HPDE6-E6E7 (cell line): ENCODE results near the gene AGPAT4.
"Not testable (repeated sequence)": the region's sequence is repeated elsewhere in the genome, so short reads cannot be mapped to it uniquely, and the experiment has no call there.

Experiments
- DNase-seq: peaks from one replicate; pipeline ENCODE4 v3.0.0; 2011; ENCODE audit warnings: missing footprints; ENCODE audit errors: extremely low spot score

AGPAT4 gene

GRCh38 chr6:161273752-161274487 is at the start of gene AGPAT4:
AGPAT4 (minus strand) TSS chr6:161274061; CDS start chr6:161232213, 41,848 bp downstream.
- DNase-seq, result peak; percentile 91

- DNase-seq, result no peak
Observed at GRCh38 chr6:161319231-161319630, 45.4 kb upstream of the AGPAT4 start.

GRCh38 chr6:161318456-161318855 is 44.6 kb upstream of the AGPAT4 start:
- no peak for DNase-seq

- DNase-seq, result no peak
Observed at GRCh38 chr6:161316531-161316930, 42.7 kb upstream of the AGPAT4 start.

- not testable (repeated sequence) for DNase-seq
Observed at GRCh38 chr6:161315246-161315917, 41.5 kb upstream of the AGPAT4 start.

- DNase-seq, result not testable (repeated sequence)
Observed at GRCh38 chr6:161314541-161315245, 40.8 kb upstream of the AGPAT4 start.

- no peak for DNase-seq
Observed at GRCh38 chr6:161313940-161314509, 40.2 kb upstream of the AGPAT4 start.

GRCh38 chr6:161313475-161313874 is 39.6 kb upstream of the AGPAT4 start:
- not testable (repeated sequence) for DNase-seq

- DNase-seq, result not testable (repeated sequence)
Observed at GRCh38 chr6:161309774-161310173, 35.9 kb upstream of the AGPAT4 start.

GRCh38 chr6:161308075-161308655 is 34.3 kb upstream of the AGPAT4 start:
- DNase-seq, result no peak

GRCh38 chr6:161305860-161306259 is 32.0 kb upstream of the AGPAT4 start:
- DNase-seq, result no peak

- DNase-seq, result peak; percentile 54
Observed at GRCh38 chr6:161303628-161304340, 29.9 kb upstream of the AGPAT4 start.

GRCh38 chr6:161302949-161303348 is 29.1 kb upstream of the AGPAT4 start:
- no peak for DNase-seq

GRCh38 chr6:161301338-161301737 is 27.5 kb upstream of the AGPAT4 start:
- DNase-seq, result peak; percentile 10

GRCh38 chr6:161300823-161301222 is 27.0 kb upstream of the AGPAT4 start:
- DNase-seq, result no peak

GRCh38 chr6:161299726-161300125 is 25.9 kb upstream of the AGPAT4 start:
- DNase-seq, result no peak

- no peak for DNase-seq
Observed at GRCh38 chr6:161295784-161296183, 21.9 kb upstream of the AGPAT4 start.

GRCh38 chr6:161292650-161293281 is 18.9 kb upstream of the AGPAT4 start:
- DNase-seq, result no peak

- no peak for DNase-seq
Observed at GRCh38 chr6:161292145-161292544, 18.3 kb upstream of the AGPAT4 start.

GRCh38 chr6:161290751-161291150 is 16.9 kb upstream of the AGPAT4 start:
- DNase-seq, result no peak

- no peak for DNase-seq
Observed at GRCh38 chr6:161284653-161285052, 10.8 kb upstream of the AGPAT4 start.
